ENCODE measurements around the gene CFAP74.

GRCh38 chr1:1971688-1972087 lies 31.9 kb downstream of the CFAP74 start:
- no peak for TF ChIP-seq CTCF (IDR thresholded peaks at IDR 0.05)
- no peak for TF ChIP-seq POLR2A (IDR thresholded peaks at IDR 0.05)

All from Peyer's patch (tissue), 4 donors.